NOMO-1 treated with DMSO at 0.1 percent for 48 hours (cell line): ENCODE data around the gene PER1.
A peak's percentile ranks its signal among the peaks of the same experiment; 100 is the strongest.
"Not testable (repeated sequence)": the region's sequence is repeated elsewhere in the genome, so short reads cannot be mapped to it uniquely, and the experiment has no call there.

Experiments
- DNase-seq: peaks from one replicate; lab custom pipeline; 2025; ENCODE audit not compliant: unreplicated experiment; lab: John Stamatoyannopoulos, UW

PER1 gene

GRCh38 chr17:8152112-8152775 lies at the start of gene PER1:
TSS of gene PER1 (minus strand) at chr17:8152404. CDS start at chr17:8150706, 1,698 bp downstream.
- DNase-seq: peak; percentile 86

- DNase-seq: peak; percentile 90
Measured at GRCh38 chr17:8192070-8192815, 40.0 kb upstream of the PER1 start.

GRCh38 chr17:8190506-8190905 lies 38.3 kb upstream of the PER1 start:
- DNase-seq: peak; percentile 71

DNA sequence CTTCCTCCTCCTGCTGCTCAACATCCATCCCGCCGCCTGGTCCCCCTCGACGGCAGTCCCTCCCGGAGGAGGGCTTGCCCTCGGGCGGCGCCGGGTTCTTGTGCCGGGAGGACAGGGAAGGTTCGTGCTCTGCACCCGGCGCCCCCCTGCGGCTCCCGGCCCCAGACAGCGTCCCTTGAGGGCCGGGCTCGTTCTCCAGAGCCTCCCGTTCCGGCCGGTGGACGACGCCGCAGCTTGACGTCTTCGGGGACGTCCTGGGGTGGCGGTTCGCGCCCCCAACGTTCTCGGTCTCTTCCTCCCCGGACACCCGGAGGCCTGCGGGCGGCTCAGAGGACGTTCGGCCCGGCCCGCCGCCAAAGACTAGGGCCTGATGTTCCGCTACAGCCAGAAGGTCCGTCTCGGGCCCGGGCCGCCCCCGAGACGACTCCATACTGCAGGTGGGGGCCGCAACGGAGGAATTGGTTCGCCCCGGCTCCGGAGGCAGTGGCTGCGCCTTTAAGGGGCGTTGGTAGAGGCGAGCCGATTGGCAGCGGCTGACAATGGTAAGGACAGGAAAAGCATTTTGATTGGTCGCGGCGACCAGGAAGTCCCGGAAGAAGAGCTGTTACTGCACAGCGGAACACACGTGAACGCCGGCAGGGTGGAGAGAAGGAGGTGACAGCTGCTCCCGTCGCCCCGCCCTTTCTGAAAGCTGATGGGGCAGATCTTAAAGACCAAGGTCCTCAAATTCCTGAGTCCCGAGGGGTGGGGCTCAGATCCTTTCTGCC lies 37.7 kb upstream of the PER1 start, which contains the start of gene BORCS6:
Gene BORCS6, minus strand, starts transcription at position 470 of the 767 bp plus-strand sequence. Its CDS starts 40 bp downstream, at position 430.
- peak; percentile 99 for DNase-seq

DNA sequence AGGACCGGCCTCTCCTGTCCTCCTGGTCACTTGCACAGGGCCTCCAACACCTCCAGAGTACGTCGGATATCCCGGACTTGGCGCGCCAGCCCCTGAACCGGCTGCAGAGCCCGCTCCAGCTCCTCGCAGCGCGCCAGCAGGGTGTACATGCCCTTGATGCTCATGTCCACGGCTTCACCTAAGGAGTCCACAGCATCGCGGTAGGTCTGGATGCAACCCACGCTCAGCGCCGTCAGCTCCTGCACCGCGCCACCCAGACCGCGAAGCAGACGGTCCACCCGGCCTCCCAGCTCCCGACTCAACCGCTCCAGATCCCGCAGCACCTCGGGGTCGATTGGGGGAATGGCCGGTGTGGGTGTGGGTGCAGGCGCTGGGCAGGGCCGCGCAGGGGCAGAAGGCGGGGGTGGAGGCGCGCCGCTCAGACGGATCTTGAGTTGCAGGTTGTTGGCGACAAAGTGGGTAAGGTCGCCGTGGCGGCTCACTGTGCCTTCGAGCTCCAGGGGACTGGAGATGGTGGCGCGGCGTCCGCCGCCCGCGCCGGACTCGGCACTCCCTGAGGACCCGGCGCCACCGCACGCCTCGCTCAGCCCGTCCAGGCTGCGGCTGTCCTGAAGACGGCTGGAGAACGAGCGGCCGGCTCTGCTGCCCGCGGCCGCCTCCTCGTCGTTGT lies 37.0 kb upstream of the PER1 start:
- no peak for DNase-seq

DNA sequence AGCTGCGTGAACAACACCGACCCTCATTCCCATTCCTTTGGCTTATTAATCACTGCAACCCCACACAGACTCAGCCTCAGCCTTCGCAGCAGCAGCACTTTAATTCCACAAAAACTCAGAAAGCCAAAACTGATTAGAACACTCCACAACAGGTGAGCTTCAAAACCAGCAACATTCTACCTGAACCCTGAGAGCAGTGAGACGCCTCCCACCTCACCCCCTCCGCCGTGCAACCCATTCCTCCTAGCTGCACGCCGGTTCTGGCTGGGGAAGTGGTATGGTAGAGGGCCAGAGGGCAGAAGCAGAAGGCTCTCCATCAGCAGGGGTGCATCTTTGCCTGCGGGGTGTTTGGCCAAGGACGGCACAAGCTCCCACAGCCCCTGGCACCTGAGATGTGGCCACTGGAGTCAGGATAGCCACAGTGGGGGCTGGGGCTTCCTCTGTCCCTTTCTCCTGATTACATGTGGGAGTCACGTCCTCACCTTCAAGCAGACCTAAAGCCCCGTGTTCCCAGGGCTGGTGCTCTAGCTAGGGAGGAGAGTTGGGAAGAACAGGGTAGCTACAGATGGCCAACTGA lies 36.1 kb upstream of the PER1 start:
- no peak for DNase-seq

GRCh38 chr17:8187517-8188262 lies 35.5 kb upstream of the PER1 start:
- peak; percentile 97 for DNase-seq

DNA sequence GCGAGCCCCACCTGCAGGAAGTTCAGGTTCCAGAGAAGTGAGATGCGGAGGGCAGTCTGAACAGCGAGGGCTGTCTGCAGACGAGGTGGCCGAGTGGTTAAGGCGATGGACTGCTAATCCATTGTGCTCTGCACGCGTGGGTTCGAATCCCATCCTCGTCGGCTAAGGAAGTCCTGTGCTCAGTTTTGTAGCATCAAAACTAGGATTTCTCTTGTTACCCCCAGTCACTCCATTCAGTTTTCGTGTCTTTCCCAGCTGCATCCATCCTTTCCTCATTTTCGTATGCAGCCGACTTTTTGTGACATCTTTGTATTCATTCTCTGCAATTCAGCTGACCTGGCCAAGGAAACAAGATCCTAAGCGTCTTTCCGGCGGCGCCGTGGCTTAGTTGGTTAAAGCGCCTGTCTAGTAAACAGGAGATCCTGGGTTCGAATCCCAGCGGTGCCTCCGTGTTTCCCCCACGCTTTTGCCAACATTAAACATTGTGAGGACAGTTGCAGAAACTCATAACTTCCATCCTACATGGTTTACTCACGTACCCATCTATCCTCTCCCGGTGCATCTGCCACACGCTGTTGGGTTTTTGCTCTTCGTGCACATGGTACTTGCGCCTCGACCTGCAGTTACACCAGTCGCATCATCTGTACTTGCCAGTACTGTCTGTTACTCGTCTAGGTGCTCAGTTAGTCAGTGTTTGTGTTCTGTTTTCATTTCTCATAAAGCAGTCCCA lies 34.7 kb upstream of the PER1 start:
- DNase-seq: peak; percentile 89

- no peak for DNase-seq
Measured at GRCh38 chr17:8186446-8186786, 34.2 kb upstream of the PER1 start.

GRCh38 chr17:8185582-8186445 lies 33.6 kb upstream of the PER1 start:
- peak; percentile 48 for DNase-seq

GRCh38 chr17:8176998-8177731 lies 25.0 kb upstream of the PER1 start:
- DNase-seq: no peak

- peak; percentile 88 for DNase-seq
Measured at GRCh38 chr17:8176197-8176940, 24.2 kb upstream of the PER1 start, which contains the start of gene TMEM107. TSS of gene TMEM107 (minus strand) at chr17:8176380. CDS start at chr17:8176286, 94 bp downstream.

GRCh38 chr17:8175795-8176196 lies 23.6 kb upstream of the PER1 start:
- DNase-seq: peak; percentile 57

DNA sequence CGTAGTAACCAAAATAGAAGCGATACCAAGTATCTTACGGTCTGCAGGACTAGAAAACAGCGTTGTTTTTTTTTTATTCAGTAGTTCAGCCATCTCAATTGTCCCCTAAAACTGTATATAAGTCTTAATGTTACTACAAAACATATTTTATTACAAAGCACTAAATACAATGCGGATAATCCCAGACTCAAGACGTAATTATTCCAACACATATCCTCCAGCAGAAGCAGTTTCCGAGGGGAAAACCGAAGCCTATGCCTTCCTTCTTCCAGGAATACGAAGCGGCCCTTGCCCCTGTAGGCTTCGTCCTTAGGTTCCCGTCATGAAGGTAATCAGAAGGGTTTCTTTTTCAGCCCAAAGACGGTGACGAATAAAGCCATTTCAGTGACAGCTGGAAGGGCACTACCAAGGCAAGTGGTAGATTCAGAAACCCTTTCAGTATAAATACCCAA lies 21.7 kb upstream of the PER1 start:
- no peak for DNase-seq

- peak; percentile 96 for DNase-seq
Measured at GRCh38 chr17:8173056-8173870, 21.1 kb upstream of the PER1 start.

DNA sequence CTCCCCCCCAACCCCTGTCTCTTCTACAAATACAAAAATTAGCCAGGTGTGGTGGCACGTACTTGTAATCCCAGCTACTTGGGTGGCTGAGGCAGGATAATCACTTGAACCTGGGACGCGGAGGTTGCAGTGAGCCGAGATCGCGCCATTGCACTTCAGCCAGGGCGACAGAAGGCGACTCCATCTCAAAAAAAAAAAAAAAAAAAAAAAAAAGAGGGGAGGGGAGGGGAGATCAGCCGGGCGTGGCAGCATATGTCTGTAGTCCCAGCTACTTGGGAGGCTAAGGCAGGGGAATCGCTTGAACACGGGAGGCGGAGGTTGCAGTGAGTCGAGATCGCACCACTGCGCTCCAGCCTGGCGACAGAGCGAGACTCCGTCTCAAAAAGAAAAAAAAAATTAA lies 18.0 kb upstream of the PER1 start:
- DNase-seq: not testable (repeated sequence)
